Suppressor macrophage treated with lipopolysaccharide for 1 hour (primary cell): Measurements from ENCODE around the gene ANKRD17.
"Not testable (repeated sequence)": the region's sequence is repeated elsewhere in the genome, so short reads cannot be mapped to it uniquely, and the experiment has no call there.

Experiments used
- DNase-seq, 3 donors: peaks; one replicate each; pipeline ENCODE4 v3.0.0-alpha.2; 2020 to 2022

The ANKRD17 gene, protein sequence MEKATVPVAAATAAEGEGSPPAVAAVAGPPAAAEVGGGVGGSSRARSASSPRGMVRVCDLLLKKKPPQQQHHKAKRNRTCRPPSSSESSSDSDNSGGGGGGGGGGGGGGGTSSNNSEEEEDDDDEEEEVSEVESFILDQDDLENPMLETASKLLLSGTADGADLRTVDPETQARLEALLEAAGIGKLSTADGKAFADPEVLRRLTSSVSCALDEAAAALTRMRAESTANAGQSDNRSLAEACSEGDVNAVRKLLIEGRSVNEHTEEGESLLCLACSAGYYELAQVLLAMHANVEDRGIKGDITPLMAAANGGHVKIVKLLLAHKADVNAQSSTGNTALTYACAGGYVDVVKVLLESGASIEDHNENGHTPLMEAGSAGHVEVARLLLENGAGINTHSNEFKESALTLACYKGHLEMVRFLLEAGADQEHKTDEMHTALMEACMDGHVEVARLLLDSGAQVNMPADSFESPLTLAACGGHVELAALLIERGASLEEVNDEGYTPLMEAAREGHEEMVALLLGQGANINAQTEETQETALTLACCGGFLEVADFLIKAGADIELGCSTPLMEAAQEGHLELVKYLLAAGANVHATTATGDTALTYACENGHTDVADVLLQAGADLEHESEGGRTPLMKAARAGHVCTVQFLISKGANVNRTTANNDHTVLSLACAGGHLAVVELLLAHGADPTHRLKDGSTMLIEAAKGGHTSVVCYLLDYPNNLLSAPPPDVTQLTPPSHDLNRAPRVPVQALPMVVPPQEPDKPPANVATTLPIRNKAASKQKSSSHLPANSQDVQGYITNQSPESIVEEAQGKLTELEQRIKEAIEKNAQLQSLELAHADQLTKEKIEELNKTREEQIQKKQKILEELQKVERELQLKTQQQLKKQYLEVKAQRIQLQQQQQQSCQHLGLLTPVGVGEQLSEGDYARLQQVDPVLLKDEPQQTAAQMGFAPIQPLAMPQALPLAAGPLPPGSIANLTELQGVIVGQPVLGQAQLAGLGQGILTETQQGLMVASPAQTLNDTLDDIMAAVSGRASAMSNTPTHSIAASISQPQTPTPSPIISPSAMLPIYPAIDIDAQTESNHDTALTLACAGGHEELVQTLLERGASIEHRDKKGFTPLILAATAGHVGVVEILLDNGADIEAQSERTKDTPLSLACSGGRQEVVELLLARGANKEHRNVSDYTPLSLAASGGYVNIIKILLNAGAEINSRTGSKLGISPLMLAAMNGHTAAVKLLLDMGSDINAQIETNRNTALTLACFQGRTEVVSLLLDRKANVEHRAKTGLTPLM (N-terminal part only)

DNA sequence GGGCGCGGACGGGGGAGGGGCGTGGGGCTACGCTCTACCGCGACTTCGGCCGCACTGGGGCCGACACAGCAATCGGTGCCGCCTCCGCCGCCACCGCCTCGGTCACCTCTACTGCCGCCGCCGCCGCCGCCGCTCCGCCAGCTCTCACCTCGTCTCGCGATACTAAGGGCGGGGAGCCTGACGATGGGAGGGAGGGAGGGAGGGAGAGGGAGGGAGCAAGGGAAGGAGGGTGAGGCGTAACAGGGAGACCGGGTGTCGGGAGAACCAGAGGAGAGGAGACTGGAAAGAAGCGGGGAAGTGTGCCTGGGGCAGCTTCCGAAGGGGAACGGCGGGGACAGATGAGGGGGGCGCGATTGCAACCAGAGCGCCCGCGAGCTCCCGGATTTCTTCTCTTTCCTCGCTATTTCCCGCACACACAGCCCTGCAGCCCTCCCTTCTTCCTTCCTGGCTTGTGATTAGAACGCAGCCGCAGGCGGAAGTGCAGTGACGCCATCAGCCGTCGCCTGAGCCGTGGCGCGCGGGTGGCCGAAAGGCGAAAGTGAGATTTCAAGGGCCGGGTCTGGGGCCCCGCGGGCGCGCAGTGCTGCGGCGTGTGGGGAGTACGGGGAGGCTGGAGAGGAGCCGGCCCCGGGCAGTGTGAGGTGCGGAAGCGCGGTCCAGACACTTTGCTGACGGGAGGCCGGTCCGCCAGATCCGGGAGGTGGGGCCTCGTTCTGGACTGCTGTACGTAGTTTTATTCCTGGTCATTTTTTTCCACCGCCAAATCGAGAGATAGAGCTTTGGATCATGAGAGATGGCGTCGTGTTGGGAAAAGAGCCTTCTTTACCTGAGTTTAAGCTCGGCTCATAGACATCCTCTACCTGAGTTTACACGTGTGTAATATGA, at the start of gene ANKRD17:
ANKRD17 (minus strand) TSS at position 113 of the 885 bp plus-strand sequence. CDS start 130 bp downstream, outside the sequence.
- peak; percentile 97 to 98 (median 98) for DNase-seq

DNA sequence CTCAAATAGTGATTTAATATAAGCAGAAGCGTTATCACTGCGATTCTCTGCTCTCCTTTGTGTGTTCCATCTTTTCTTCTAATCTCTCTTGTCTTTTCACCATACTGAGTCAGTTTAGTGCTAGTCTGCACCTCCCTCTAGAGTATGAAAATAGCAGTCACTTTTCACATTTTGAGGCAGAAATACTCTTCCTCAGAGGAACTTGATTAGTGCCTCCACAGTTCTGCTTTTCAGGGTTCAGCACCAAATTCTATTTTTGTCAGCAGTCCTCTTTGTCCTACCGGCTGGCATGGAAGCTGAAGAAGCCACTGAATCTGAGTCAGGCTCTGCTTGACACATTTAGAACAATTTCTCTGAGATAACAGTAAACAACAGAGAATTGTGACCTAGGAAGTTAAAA, 49.7 kb upstream of the ANKRD17 start:
- peak; percentile 63 to 81 (median 78) for DNase-seq

DNA sequence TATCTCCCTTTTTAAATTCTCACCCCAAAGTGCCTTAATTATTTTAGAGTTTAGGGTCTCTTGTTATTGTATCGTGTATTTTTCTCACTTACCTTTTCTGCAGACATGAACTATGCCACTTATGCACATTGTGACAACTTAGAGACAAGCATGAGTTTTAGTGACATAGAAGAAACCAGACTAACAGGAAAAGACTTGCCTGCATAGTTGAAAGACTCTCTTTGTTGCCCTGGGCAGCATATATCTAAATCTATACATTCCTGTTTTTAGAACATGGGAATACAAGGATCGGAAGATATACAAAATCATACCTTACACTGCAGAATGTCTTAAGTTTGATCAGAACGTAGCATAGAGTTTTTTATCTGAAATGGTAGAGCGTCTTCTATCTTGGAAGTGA, 45.1 kb upstream of the ANKRD17 start:
- no peak for DNase-seq

DNA sequence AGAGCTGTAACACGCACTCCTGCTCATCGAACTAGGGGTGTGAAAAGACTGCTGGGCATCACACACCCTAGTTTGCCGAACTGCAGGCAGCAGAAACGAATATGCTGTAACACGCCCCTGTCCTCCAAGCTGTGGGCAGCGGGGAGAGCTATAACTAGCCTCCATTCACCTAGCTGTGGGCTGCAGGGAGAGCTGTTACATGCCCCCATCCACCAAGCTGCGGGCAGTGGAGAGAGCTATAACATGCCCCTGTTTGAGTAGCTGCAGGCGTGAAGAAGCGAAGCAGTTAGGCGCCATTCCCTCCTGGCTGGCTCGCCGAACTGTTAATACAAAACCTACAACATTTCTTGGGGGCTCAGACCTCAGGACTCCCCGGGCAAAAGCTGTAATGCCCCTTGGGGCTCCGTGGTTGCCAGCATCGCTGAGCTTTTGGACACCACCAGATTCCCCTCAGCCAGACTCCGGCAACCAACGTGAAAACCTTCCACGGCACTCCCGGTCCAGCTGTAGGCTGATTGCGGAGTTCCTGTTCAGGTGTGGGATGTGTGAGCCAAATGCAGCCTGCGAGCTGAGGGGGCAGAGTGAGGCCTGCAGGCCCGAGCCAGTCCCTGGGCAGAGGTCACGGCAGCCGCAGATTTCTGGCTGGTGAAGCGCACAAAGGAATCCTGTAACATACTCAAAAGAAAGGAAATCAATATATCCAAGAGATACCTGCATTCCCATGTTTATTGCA, 41.1 kb upstream of the ANKRD17 start:
- no peak for DNase-seq

DNA sequence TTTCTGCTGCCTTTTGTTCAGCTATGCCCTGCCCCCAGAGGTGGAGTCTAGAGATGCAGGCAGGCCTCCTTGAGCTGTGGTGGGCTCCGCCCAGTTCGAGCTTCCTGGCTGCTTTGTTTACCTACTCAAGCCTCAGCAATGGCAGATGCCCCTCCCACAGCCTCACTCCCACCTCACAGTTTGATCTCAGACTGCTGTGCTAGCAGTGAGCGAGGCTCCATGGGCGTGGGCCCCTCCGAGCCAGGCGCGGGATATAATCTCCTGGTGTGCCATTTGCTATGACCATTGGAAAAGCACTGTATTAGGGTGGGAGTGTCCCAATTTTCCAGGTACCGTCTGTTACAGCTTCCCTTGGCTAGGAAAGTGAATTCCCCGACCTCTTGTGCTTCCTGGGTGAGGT, 34.1 kb upstream of the ANKRD17 start:
- not testable (repeated sequence) for DNase-seq

DNA sequence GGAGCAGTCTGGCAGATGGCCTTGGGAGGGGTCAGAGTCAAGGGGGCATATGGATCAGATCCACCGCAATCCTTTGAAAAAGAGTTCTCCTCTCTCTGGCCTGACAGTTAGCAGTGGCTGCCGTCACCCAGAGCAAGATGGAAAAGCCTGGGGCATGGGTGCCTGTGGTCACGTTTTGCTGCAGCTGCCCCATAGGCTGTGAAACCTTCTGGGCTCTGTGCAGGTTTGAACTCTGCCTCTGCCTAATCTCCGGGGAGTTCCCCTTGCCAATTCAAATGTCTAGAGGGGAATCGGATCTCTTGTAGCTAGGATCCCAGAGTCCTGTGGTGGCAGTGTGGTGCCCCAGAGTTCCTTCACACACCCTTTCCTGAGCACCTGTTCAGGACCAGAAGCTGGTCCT, 23.4 kb upstream of the ANKRD17 start:
- DNase-seq: no peak

DNA sequence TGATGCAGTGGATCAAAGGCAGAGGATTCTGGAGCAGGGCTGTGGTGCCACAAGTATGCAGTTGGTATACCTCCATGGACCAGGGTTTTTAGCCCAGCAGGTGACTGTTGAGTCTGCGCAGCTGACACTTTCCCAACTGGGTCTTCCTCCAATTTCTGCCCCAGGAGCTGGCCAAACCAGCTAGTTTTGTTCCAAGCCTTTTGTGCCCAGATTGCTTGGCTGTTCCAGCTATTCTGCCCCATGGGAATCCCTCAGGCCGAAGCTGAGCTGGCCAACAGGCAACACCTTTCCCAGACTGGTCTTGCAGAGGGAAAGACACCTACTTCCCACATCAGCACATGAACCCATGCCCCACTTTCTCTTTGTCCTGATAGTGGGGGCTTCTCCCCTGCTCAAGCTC, 22.8 kb upstream of the ANKRD17 start:
- DNase-seq: no peak

DNA sequence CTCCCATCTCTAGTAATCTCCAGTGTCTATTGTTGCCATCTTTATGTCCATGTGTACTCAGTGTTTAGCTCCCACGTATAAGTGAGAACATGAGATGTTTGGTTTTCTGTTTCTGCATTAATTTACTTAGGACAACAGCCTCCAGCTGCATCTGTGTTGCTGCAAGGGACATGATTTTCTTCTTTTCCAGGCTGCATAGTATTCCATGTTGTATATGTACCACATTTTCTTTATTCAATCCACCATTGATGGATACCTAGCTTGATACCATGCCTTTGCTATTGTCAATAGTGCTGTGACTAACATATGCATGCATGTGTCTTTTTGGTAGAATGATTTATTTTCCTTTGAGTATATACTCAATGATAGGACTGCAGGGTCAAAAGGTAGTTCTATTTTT, 18.6 kb upstream of the ANKRD17 start:
- DNase-seq: no peak

DNA sequence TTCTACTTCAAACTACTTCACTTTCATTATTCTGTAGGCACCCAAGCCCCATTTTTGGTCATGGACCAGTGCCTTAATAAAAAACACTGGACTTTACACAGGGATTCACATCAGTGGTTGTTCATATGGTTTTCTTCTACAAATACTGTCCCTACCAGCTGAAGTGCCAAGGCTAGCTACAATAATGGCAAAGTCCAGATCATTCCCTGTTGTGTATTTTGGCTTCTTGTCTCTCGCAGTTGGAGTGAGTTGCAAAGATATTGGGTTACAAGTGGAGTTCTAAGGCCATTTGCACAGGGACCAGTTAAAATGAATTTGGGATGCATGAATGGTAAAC, 16.7 kb upstream of the ANKRD17 start:
- no peak for DNase-seq

DNA sequence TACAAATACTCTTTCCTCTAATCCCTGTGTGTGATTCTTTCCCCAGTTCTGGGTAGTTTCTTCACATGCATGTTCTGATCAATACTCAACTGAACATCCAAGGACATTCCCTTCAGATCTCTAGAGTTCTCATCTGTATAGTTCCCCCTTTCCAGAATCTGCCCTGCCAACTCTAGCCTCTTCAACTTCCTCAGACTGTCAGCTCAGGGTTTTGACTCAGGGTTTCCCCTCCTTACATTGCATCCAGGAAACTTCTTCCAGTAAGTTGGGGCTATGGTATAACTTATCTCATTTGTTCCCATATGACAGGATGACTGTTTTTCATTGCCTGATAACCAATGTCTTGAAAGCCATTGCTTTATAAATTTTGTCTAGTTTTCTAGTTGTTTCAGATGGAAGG, 14.2 kb upstream of the ANKRD17 start:
- peak; percentile 64 to 70 (median 65) for DNase-seq

DNA sequence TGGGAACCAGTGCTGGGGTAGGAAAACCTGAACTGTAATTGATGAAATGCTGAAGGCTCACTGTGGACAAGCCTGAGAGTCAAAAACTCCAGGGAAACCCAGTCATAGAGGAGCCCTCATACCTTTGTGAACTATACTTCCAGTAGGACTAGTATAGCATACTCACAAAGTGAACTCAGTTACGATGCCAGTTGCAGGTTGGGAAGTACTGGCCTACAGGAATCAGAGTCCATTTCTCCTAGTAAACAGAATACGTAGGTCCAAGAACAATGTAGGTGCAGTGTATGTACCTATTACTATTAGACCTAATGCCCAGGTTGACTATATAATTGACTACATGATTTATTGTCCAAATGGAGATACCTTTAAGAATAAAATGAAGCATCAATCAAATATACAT, 8.5 kb upstream of the ANKRD17 start:
- DNase-seq: no peak

DNA sequence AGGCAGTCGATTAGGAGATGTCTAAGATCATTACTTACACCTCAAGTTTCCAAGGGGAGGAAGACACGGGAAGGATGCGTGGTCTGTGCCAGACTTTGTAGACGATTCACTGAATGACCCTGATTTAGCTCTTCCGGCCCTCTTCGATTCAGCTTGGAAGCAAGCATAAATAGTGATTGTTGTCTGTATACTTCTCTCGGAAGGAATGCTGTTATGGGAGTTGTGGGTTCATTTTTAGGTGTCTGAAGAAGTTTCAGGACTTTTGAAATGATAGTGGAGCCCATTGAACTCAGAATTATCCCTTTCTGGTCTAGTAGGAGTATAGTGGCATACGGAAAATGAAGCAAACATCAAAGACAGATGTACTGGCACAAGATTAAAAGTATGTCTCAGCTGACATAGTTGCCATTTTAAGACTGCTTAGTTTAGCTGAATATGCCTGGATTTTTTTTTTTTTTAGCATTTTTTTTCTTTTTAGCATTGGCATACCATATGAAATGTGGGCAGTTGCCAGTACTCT, 1.0 kb upstream of the ANKRD17 start:
- peak; percentile 27 to 31 (median 27) for DNase-seq

DNA sequence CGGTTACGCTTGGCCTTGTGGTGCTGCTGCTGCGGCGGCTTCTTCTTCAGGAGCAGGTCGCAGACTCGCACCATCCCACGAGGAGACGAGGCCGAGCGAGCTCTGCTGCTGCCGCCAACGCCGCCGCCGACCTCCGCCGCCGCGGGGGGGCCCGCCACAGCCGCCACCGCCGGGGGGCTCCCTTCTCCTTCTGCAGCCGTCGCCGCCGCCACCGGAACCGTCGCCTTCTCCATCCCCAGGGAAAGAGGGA, 237 bp downstream of the ANKRD17 start:
- DNase-seq: no peak

DNA sequence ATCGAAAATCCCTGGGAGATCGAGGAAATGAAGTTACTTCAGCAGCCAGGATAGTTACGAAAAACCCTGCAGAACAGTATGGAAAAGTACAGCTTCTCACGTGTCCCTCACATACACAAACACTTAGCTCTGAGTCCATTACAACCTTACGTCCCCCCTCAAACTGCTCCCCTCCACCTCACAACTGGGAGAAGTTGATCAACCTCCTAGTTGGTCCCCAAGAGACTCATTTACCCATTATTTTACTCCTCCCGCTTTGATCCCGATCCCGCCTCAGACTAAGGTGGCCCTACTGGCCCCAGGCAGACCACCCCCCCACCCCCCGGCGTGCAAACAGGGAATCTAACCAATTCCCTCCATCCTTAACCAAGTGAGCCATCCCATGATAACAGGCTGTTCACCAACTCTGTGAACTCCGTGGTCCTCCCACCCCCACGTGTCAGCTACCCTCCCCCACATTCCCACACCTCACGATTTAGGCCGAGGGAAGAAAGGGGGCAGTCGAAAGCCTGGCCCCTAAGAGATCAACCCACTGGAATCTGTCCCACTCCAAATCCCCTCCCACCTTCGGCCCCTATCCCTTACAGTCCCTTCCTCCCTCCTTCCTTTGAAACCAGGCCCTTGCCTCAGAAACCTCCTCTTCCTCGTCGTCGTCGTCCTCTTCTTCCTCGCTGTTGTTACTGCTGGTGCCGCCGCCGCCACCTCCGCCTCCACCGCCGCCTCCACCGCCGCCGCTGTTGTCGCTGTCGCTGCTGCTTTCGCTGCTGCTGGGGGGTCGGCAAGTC, 755 bp downstream of the ANKRD17 start:
- DNase-seq: peak; percentile 24 to 36 (median 27)

DNA sequence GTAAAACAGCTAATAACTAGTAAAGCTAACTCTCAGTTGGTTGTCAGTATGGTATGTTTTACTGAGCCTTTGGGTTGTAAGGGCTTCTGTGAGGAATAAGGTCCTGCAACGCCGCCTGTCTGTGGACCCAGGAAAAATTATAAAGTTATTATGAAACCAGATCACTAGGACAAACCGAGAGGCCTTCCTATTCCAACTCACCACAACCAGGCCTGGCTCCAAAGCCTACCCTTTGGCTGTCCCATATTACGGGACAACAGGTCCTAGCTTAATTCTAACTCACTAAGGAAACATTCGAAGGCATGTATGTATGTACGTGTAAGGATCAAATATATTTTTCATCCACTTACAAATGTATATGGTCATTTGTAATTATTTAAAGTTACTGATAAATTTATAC, 1.4 kb downstream of the ANKRD17 start:
- DNase-seq: peak; percentile 82 to 89 (median 86)

DNA sequence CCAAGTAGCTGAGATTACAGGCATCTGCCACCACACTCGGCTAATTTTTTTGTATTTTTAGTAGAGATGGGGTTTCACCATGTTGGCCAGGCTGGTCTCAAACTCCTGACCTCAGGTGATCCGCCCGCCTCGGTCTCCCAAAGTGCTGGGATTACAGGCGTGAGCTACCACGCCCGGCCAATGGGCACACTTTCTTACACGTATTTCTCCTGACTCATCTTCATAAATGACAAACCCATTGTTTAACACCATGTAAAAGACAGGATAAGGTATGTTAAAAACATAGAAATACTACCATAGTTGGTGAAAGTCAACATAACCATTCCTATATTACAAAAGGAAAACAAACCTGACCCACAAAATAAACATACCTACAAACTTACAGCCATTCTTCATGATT, 2.8 kb downstream of the ANKRD17 start:
- not testable (repeated sequence) for DNase-seq

DNA sequence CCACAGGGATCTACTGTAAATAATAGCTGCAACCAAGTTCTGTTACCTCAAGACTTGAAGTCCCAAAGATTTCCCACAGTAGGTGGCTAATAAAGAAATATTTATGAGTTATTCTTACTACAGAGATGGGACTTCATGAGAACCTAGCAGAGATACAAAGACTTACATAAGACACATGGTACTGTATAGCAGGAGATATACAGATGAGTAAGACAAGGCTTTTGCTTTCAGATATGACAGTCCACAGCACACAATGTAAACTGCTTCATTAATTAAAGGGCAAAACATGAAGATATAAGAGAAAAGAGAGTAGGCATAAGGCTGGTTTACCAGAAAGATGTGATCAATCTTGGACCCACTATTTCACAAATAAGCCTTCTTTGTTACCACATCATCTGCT, 6.6 kb downstream of the ANKRD17 start:
- no peak for DNase-seq

DNA sequence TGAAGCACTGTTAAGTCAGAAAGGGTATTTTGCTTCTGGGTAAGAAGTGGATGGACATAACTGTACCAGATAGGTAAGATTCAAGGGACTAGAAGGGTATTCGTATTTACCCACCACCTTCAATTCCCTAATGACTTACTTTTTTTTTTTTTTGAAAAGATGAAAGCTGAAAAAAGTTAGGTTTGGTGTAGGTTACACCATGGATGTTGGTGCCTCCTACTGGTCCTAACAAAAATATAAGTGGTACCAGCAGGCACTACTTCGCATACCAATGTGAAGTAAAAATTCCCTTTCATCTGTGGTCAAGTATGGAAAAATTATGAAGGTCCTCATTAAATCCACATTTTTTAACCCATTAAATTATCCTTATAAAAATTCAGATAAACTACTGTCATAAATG, 7.2 kb downstream of the ANKRD17 start:
- DNase-seq: peak in 1 of 3 donors; percentile 13

DNA sequence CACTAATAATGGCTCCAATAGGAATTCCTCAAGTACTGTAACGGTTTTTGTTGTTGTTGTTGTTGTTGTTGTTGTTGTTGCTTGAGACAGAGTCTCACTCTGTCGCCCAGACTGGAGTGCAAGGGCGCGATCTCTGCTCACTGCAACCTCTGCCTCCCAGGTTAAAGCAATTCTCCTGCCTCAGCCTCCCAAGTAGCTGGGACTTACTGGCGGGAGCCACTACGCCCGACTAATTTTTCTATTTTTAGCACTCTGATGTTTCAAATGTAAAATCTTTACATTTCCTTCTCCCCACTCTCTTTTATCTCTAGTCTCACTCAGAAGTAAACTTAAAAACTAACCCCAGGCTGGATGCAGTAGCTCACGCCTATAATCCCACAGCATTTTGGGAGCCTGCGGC, 8.0 kb downstream of the ANKRD17 start:
- no peak for DNase-seq

DNA sequence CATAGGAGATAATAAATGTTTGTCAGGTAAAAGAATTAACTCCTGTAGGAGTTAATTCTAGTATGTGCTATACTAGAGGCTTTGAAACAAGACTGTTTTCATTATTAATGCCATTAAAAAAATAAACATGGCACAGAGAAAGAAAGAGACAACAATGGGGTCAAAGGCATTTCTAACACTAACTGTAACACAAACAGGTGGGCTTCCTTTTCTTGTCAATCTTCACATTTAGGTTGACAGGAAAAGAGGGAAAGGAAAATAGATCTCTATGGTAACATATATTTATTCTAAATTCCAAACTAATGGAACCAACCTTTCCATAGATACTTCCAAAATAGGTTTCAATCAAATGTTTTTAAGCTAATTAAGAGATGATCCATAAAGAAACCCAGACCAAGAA, 9.8 kb downstream of the ANKRD17 start:
- no peak for DNase-seq

DNA sequence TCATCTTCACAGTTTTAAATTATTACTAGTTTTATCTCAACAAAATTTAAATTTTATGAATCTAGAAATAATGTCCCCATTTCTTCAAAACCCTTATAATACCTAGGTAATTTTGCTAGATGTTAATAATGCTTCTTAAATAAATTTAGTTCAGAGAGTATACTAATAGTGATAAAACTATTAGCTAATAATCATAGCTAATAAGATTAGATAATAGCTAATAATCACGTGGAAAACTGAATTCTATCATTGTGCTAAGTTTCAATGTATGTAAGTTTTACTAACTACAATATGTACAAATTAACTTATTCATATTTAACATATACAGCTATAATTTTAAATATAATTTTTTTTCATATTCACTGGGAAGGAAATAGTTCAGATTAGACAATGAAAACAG, 10.2 kb downstream of the ANKRD17 start:
- DNase-seq: no peak
